Mesothelial cell of epicardium (in vitro differentiated cells): Measurements from ENCODE around the gene PSME1. TPM values are rescaled to one million over a fixed set of nuclear protein-coding genes. Genes with fewer than 3 reads are reported as not detected.

ENCODE experiments used
- DNase-seq, 2 experiments: peaks; one replicate each; pipeline ENCODE4 v3.0.0; 2021; ENCODE audit warnings: low spot score in 2 of 2; ENCODE audit not compliant: unreplicated experiment in 2 of 2
- H3K27ac Mint-ChIP-seq: 2 replicates; pipeline ENCODE4 v1.8.0; 2021; ENCODE audit warnings: mixed read lengths
- H3K27me3 Mint-ChIP-seq: 2 replicates; pipeline ENCODE4 v1.8.0; 2021; ENCODE audit warnings: low read depth, mixed read lengths
- H3K36me3 Mint-ChIP-seq: 2 replicates; pipeline ENCODE4 v1.8.0; 2021; ENCODE audit warnings: mixed read lengths
- H3K4me1 Mint-ChIP-seq: 2 replicates; pipeline ENCODE4 v1.8.0; 2021; ENCODE audit warnings: mixed read lengths
- H3K4me3 Mint-ChIP-seq: 2 replicates; pipeline ENCODE4 v1.8.0; 2021; ENCODE audit warnings: mild to moderate bottlenecking, moderate library complexity, mixed read lengths
- H3K9me3 Mint-ChIP-seq: 2 replicates; pipeline ENCODE4 v1.8.0; 2021; ENCODE audit warnings: mixed read lengths
- total RNA-seq: library from RNA; stranded (reverse); gene quantifications from 3 replicates; pipeline ENCODE4 v1.2.1, GENCODE V29; 2021
- TF ChIP-seq, protein P1 (sequence below): fragments of 200-600 bp; sonication (generic); IDR thresholded peaks from one replicate; pipeline ENCODE4 v1.5.0; 2021; ENCODE audit warnings: antibody characterized with exemption; ENCODE audit not compliant: unreplicated experiment

Gene PSME1
- total RNA-seq, 1 donor from 2014 or later, result 148 TPM

DNA sequence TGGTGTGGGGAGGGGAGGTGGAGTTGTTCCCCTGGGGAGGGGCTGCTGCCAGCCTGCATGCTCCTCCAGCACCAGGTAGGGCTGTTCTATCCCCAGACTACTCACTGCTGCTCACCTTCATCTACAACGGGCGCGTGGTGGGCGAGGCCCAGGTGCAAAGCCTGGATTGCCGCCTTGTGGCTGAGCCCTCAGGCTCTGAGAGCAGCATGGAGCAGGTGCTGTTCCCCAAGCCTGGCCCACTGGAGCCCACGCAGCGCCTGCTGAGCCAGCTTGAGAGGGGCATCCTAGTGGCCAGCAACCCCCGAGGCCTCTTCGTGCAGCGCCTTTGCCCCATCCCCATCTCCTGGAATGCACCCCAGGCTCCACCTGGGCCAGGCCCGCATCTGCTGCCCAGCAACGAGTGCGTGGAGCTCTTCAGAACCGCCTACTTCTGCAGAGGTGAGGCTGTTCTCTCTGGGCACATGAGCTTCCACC, 28.6 kb downstream of the PSME1 start:
- peak overlapping the region; percentile 85 for H3K27ac Mint-ChIP-seq
- no peaks in the 10 kb centered on the region for H3K9me3 Mint-ChIP-seq
- TF ChIP-seq, protein P1, sequence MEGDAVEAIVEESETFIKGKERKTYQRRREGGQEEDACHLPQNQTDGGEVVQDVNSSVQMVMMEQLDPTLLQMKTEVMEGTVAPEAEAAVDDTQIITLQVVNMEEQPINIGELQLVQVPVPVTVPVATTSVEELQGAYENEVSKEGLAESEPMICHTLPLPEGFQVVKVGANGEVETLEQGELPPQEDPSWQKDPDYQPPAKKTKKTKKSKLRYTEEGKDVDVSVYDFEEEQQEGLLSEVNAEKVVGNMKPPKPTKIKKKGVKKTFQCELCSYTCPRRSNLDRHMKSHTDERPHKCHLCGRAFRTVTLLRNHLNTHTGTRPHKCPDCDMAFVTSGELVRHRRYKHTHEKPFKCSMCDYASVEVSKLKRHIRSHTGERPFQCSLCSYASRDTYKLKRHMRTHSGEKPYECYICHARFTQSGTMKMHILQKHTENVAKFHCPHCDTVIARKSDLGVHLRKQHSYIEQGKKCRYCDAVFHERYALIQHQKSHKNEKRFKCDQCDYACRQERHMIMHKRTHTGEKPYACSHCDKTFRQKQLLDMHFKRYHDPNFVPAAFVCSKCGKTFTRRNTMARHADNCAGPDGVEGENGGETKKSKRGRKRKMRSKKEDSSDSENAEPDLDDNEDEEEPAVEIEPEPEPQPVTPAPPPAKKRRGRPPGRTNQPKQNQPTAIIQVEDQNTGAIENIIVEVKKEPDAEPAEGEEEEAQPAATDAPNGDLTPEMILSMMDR, result no peak
- no peaks in the 10 kb centered on the region for H3K27me3 Mint-ChIP-seq
- peaks cover 41% of the 10 kb centered on the region for H3K36me3 Mint-ChIP-seq
- H3K4me1 Mint-ChIP-seq, result peaks cover 45% of the 10 kb centered on the region
- DNase-seq, result no peak
- peak overlapping the region; percentile 48 for H3K4me3 Mint-ChIP-seq

DNA sequence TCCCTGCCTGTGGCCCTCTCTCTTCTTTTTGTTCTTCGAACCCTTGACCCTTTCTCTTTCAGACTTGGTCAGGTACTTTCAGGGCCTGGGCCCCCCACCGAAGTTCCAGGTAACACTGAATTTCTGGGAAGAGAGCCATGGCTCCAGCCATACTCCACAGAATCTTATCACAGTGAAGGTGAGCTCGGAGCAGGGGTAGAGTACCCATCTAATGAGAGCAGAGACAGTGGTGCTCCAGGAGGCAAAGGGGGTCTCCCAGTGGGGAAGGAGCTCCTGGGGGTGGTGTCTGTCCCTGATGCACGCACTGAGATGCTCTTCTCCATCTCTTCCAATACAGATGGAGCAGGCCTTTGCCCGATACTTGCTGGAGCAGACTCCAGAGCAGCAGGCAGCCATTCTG, 29.8 kb downstream of the PSME1 start:
- DNase-seq, result no peak
- TF ChIP-seq, protein P1, result no peak
- Mint-ChIP-seq H3K4me1 (peaks cover 41% of the 10 kb centered on the region), H3K4me3 (no peak overlapping the region), H3K27ac (peak overlapping the region; percentile 66), H3K9me3 (no peaks in the 10 kb centered on the region), H3K36me3 (peaks cover 43% of the 10 kb centered on the region), H3K27me3 (no peaks in the 10 kb centered on the region)

DNA sequence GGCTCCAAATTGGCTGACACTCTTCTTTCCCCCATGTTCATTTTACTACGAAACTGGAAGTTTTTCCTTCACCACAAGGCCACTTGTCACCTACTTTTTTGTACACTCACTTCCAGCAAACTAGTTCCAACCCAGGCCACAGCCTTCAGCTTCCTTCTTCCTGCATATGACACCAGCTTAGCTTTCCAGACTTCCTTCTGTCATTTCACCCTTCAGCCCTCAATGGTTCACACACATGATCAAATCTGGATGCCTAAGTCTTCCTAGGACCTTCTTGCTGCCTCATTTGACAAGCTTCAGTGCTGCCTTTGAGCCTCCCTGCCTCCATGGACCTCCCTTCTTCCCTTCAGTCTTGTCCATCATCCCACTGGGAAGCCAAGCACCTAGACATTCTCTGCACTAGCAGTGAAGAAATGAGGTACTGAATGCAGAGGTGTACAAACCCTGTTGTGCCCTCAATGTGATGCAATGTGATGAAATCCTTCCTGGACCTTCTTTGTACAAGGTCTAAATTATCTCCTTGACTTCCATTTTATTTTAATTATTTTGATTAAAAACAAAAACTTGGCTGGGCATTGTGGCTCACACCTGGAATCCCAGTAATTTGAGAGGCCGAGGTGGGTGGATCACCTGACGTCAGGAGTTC, 31.6 kb downstream of the PSME1 start:
- Mint-ChIP-seq H3K27ac (peak overlapping the region; percentile 86), H3K9me3 (no peaks in the 10 kb centered on the region), H3K4me1 (peaks cover 39% of the 10 kb centered on the region)

DNA sequence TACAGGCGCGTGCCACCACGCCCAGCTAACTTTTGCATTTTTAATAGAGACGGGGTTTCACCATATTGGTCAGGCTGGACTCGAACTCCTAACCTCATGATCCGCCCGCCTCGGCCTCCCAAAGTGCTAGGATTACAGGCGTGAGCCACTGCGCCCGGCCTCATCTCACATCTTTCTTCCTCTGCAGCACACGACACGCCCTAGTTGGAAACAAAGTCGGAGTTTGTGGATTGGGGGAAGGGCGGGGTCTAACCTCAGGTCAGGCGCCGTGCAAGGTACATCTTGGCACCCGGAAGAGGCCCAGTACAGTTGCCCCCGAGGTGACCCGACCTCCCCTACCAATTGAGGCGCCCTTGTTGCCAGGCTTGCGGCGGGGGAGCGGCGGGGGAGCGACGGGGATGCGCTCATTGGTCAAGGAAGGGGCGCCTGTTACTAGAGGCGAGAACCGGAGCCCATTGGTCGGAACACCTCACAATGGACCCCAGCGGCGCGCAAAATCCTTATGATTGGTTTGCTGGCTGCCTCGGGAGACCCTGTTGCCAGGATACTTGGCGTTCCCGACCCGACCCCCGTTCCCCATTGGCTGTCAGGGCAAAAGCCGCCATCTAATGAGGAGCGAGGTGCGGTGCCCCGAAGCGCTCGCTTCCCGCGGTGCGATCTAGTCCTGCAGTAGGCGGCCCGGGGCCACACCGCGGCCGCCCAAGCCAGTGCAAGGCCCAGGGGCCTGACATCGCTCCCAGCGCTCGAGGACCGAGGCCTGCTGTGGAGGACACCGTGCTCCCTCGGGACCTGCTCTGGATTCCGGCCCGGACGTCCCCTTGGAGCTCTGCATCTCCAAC, 35.6 kb downstream of the PSME1 start, which contains the start of gene REC8:
Gene REC8, plus strand, starts transcription at position 659 of the 839 bp plus-strand sequence. CDS start 473 bp downstream, outside the sequence.
- TF ChIP-seq, protein P1, result no peak
- peak within 1 kb of the TSS; percentile 83 for H3K4me3 Mint-ChIP-seq
- H3K9me3 Mint-ChIP-seq, result no peaks in the 10 kb centered on the region
- H3K27ac Mint-ChIP-seq, result peak within 1 kb of the TSS; percentile 94
- DNase-seq, result peak; percentile 86 to 92
- H3K27me3 Mint-ChIP-seq, result no peaks in the 10 kb centered on the region
- peaks cover 27% of the 10 kb centered on the region for H3K36me3 Mint-ChIP-seq
- H3K4me1 Mint-ChIP-seq, result peaks cover 43% of the 10 kb centered on the region

More for the DNA sequence above, 31.6 kb downstream of the PSME1 start:
- H3K4me3 Mint-ChIP-seq, result no peak overlapping the region
- TF ChIP-seq, protein P1, result no peak
- peaks cover 41% of the 10 kb centered on the region for H3K36me3 Mint-ChIP-seq
- no peak for DNase-seq
- H3K27me3 Mint-ChIP-seq, result no peaks in the 10 kb centered on the region

DNA sequence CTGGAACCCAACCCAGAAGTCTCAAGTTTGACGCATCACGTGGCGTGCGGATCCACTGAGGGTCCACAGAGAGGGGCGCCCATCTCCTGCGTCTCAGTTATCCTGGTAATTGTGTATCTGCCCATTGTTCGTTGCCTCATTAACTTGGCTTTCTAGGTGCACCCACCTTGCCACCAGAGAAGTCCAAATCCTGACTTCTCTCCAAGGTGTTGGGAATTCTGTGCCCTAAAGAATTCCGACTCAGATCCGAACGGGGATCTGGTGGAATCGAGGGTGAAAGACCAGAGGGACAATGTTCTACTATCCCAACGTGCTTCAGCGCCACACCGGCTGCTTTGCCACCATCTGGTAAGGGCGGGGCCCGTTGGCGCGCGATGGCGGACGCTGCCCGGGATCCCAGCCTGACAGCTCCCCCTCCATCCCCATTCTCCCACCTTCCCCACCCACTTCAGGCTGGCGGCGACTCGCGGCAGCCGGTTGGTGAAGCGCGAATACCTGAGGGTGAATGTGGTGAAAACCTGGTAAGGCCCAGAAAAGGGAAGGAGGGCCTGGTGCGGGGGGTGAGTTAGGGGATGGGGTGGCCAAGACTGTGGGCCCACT, 36.4 kb downstream of the PSME1 start:
- Mint-ChIP-seq H3K36me3 (peaks cover 27% of the 10 kb centered on the region), H3K4me1 (peaks cover 48% of the 10 kb centered on the region), H3K9me3 (no peaks in the 10 kb centered on the region), H3K4me3 (peak overlapping the region; percentile 83), H3K27ac (peak overlapping the region; percentile 94), H3K27me3 (no peaks in the 10 kb centered on the region)
- TF ChIP-seq, protein P1, result no peak
- DNase-seq, result no peak
